Thyroid gland (tissue), 4 donors: ENCODE results near the gene SMURF1.

Experiments
- CTCF ChIP-seq, 6 experiments: fragments of 200-600 bp in 3 of 6; fragments of 450-650 bp in 3 of 6; sonication (generic) in 3 of 6; IDR thresholded peaks; one replicate each; pipeline ENCODE4 v1.5.1; 2016 to 2019; ENCODE audit warnings: antibody characterized with exemption in 6 of 6, mild to moderate bottlenecking in 2 of 6, inconsistent platforms in 1 of 6, moderate library complexity in 1 of 6
- POLR2A ChIP-seq, 2 donors: fragments of 450-650 bp; IDR thresholded peaks; one replicate each; pipeline ENCODE4 v1.6.1; 2017; ENCODE audit warnings: antibody characterized with exemption in 2 of 2, mild to moderate bottlenecking in 2 of 2, moderate library complexity in 1 of 2

GRCh38 chr7:99115379-99115778, 28.5 kb downstream of the SMURF1 start:
- TF ChIP-seq POLR2A (IDR thresholded peaks at IDR 0.05) (no peak), CTCF (IDR thresholded peaks at IDR 0.05) (no peak)
